RKO (cell line): Measurements from ENCODE around the gene ITPRIP.
A peak's percentile ranks its signal among the peaks of the same experiment; 100 is the strongest.

Experiments
- DNase-seq: peaks from one replicate; pipeline ENCODE4 v3.0.0-alpha.2; 2016; ENCODE audit warnings: low spot score

Gene ITPRIP

GRCh38 chr10:104340641-104341040 is 2.4 kb upstream of the ITPRIP start:
- no peak for DNase-seq

- no peak for DNase-seq
Measured at GRCh38 chr10:104340111-104340526, 1.9 kb upstream of the ITPRIP start.

- peak; percentile 63 for DNase-seq
Measured at GRCh38 chr10:104339469-104340110, 1.3 kb upstream of the ITPRIP start.

- DNase-seq = peak; percentile 45
Measured at GRCh38 chr10:104337521-104337984, 712 bp downstream of the ITPRIP start.

GRCh38 chr10:104336821-104337467 is 1.3 kb downstream of the ITPRIP start:
- no peak for DNase-seq

- DNase-seq = no peak
Measured at GRCh38 chr10:104334965-104335650, 3.2 kb downstream of the ITPRIP start.

GRCh38 chr10:104334561-104334960 is 3.7 kb downstream of the ITPRIP start:
- DNase-seq = no peak

GRCh38 chr10:104333728-104334373 is 4.4 kb downstream of the ITPRIP start:
- no peak for DNase-seq

GRCh38 chr10:104333032-104333727 is 5.1 kb downstream of the ITPRIP start:
- DNase-seq = no peak

- no peak for DNase-seq
Measured at GRCh38 chr10:104332243-104333031, 5.8 kb downstream of the ITPRIP start.

- peak; percentile 68 for DNase-seq
Measured at GRCh38 chr10:104331208-104331838, 6.9 kb downstream of the ITPRIP start.

GRCh38 chr10:104330168-104331110 is 7.8 kb downstream of the ITPRIP start:
- no peak for DNase-seq

GRCh38 chr10:104329735-104330134 is 8.5 kb downstream of the ITPRIP start:
- DNase-seq = peak; percentile 74

GRCh38 chr10:104328896-104329710 is 9.2 kb downstream of the ITPRIP start:
- DNase-seq = peak; percentile 98

GRCh38 chr10:104328646-104328895 is 9.7 kb downstream of the ITPRIP start:
- DNase-seq = no peak

GRCh38 chr10:104327745-104328645 is 10.3 kb downstream of the ITPRIP start:
- no peak for DNase-seq

- no peak for DNase-seq
Measured at GRCh38 chr10:104326991-104327610, 11.2 kb downstream of the ITPRIP start.
